Measurements from ENCODE around the gene ADAP1. TPM values are rescaled to one million over a fixed set of nuclear protein-coding genes. Genes with fewer than 3 reads are reported as not detected.

Gene ADAP1
- polyA plus RNA-seq, 1 donor (not counting 4 experiments of a cell fraction or from before 2014, with no cell fraction given) = 4.3 TPM

GRCh38 chr7:938546-939185, 15.8 kb downstream of the ADAP1 start:
- Histone ChIP-seq H3K4me1 (ENCODE audit: control insufficient read depth, extremely low read depth, insufficient read depth, low read length) (no peaks in the 10 kb centered on the region), H3K4me3 (ENCODE audit: control insufficient read depth in 2 of 3, extremely low read depth in 1 of 3, insufficient read depth in 2 of 3, low read depth in 1 of 3, low read length in 3 of 3) (no peak overlapping the region), H3K27me3 (ENCODE audit: control insufficient read depth, extremely low read depth, insufficient read depth, low read length) (peaks cover 2% of the 10 kb centered on the region), H4K20me1 (ENCODE audit: control insufficient read depth, extremely low read depth, insufficient read depth, low read length) (no peaks in the 10 kb centered on the region), H3K79me2 (ENCODE audit: control insufficient read depth, insufficient read depth, low read length) (no peaks in the 10 kb centered on the region), H3K4me2 (ENCODE audit: control insufficient read depth, extremely low read depth, insufficient read depth, low read depth, low read length) (no peak overlapping the region), H3K9me1 (ENCODE audit: control insufficient read depth, extremely low read depth, insufficient read depth, low read length) (no peaks in the 10 kb centered on the region), H3K9me3 (ENCODE audit: control insufficient read depth, low read depth, low read length) (no peaks in the 10 kb centered on the region), H2AFZ (ENCODE audit: control insufficient read depth, low read length) (no peak overlapping the region), H3K36me3 (ENCODE audit: control insufficient read depth in 2 of 2, extremely low read depth in 1 of 2, insufficient read depth in 2 of 2, low read length in 2 of 2) (no peaks in the 10 kb centered on the region), H3K27ac (ENCODE audit: control insufficient read depth, insufficient read depth, low read length) (no peak overlapping the region), H3K9ac (ENCODE audit: control insufficient read depth, extremely low read depth, insufficient read depth, low read length) (no peak overlapping the region)
- DNase-seq (ENCODE audit: low read depth, low spot score) = no peak
- TF ChIP-seq, protein P1, sequence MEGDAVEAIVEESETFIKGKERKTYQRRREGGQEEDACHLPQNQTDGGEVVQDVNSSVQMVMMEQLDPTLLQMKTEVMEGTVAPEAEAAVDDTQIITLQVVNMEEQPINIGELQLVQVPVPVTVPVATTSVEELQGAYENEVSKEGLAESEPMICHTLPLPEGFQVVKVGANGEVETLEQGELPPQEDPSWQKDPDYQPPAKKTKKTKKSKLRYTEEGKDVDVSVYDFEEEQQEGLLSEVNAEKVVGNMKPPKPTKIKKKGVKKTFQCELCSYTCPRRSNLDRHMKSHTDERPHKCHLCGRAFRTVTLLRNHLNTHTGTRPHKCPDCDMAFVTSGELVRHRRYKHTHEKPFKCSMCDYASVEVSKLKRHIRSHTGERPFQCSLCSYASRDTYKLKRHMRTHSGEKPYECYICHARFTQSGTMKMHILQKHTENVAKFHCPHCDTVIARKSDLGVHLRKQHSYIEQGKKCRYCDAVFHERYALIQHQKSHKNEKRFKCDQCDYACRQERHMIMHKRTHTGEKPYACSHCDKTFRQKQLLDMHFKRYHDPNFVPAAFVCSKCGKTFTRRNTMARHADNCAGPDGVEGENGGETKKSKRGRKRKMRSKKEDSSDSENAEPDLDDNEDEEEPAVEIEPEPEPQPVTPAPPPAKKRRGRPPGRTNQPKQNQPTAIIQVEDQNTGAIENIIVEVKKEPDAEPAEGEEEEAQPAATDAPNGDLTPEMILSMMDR (optimal IDR thresholded peaks at IDR 0.05 in 1 of 3, IDR thresholded peaks at IDR 0.05 in 1 of 3, conservative IDR thresholded peaks at IDR 0.05 in 1 of 3; ENCODE audit: extremely low read depth in 1 of 3, insufficient read depth in 2 of 3, low read length in 3 of 3) = no peak
- no peak for TF ChIP-seq EZH2 (IDR thresholded peaks at IDR 0.05; ENCODE audit: low read length)
- dilution Hi-C loops (cut with MboI; ENCODE audit: extremely low pct_ligation_motif_present, low sequenced_read_pairs) = no loop called here
- FAIRE-seq = no peak

- no peak for DNase-seq (ENCODE audit: low read depth, low spot score)
- H3K4me3 ChIP-seq (ENCODE audit: control insufficient read depth in 2 of 3, extremely low read depth in 1 of 3, insufficient read depth in 2 of 3, low read depth in 1 of 3, low read length in 3 of 3) = no peak overlapping the region
- no peaks in the 10 kb centered on the region for H3K79me2 ChIP-seq (ENCODE audit: control insufficient read depth, insufficient read depth, low read length)
- H3K27me3 ChIP-seq (ENCODE audit: control insufficient read depth, extremely low read depth, insufficient read depth, low read length) = peaks cover 2% of the 10 kb centered on the region
- dilution Hi-C loops (cut with MboI; ENCODE audit: extremely low pct_ligation_motif_present, low sequenced_read_pairs) = no loop called here
- FAIRE-seq = no peak
- no peak overlapping the region for H2AFZ ChIP-seq (ENCODE audit: control insufficient read depth, low read length)
- no peaks in the 10 kb centered on the region for H4K20me1 ChIP-seq (ENCODE audit: control insufficient read depth, extremely low read depth, insufficient read depth, low read length)
- H3K4me2 ChIP-seq (ENCODE audit: control insufficient read depth, extremely low read depth, insufficient read depth, low read depth, low read length) = no peak overlapping the region
- no peaks in the 10 kb centered on the region for H3K36me3 ChIP-seq (ENCODE audit: control insufficient read depth in 2 of 2, extremely low read depth in 1 of 2, insufficient read depth in 2 of 2, low read length in 2 of 2)
- no peak overlapping the region for H3K27ac ChIP-seq (ENCODE audit: control insufficient read depth, insufficient read depth, low read length)
- no peak for TF ChIP-seq EZH2 (IDR thresholded peaks at IDR 0.05; ENCODE audit: low read length)
- TF ChIP-seq, protein P1 (optimal IDR thresholded peaks at IDR 0.05 in 1 of 3, IDR thresholded peaks at IDR 0.05 in 1 of 3, conservative IDR thresholded peaks at IDR 0.05 in 1 of 3; ENCODE audit: extremely low read depth in 1 of 3, insufficient read depth in 2 of 3, low read length in 3 of 3) = no peak
- H3K4me1 ChIP-seq (ENCODE audit: control insufficient read depth, extremely low read depth, insufficient read depth, low read length) = no peaks in the 10 kb centered on the region
- no peaks in the 10 kb centered on the region for H3K9me1 ChIP-seq (ENCODE audit: control insufficient read depth, extremely low read depth, insufficient read depth, low read length)
- no peak overlapping the region for H3K9ac ChIP-seq (ENCODE audit: control insufficient read depth, extremely low read depth, insufficient read depth, low read length)
- H3K9me3 ChIP-seq (ENCODE audit: control insufficient read depth, low read depth, low read length) = no peaks in the 10 kb centered on the region
Observed at GRCh38 chr7:937856-938484, 16.5 kb downstream of the ADAP1 start.

Data from keratinocyte (primary cell).